Stimulated activated CD4-positive, alpha-beta T cell treated with anti-CD3 and anti-CD28 coated beads, Interleukin-12 subunit alpha, Interleukin-12 subunit beta, amount 100 ng/mL, for 24 hours (primary cell): Measurements from ENCODE around the gene EIF4E1B.
A peak's percentile ranks its signal among the peaks of the same experiment; 100 is the strongest.

Experiments used
- DNase-seq, 2 experiments: peaks; one replicate each; pipeline ENCODE4 v3.0.0-alpha.2; 2020; ENCODE audit warnings: low read depth in 2 of 2

Gene EIF4E1B

DNA sequence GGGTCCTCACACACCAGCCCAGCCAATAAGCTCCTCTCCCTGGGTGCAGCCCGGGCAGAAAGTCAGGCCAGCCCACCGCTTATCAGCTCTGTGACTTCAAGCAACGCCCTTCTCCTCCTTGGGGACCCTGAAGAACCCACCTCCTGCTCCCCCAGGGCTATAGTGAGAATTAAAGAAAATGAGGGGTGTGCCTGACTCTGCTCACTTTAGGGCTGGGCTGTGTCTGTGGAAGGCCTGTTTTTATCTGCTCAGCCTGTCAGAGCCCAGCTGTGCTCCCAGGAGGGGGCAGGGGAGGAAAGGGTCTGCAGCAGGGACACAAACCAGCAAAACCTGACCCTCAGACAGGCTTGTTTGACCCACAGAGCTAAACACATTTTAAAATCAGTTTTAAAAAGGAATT, 24.4 kb upstream of the EIF4E1B start:
- DNase-seq: no peak

DNA sequence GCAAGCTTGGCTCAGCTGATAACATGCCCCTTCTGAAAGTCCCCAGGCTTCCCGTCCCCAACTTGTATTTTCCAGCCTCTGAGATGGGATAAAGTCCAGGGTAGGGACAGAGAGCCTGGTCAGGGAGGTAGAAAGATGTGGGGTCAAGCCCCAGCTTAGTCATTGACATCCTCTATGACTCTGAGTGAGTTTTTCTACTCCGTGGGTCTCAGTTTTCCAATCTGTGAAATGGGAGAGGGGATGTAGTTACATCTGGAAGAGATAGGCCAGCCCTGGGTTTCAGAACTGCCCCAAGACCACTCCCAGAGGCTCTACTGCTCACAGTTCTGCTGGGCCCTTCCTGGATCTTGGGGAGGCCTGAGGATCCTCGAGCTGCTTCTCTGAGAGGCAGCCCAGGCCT, 23.6 kb upstream of the EIF4E1B start:
- no peak for DNase-seq

DNA sequence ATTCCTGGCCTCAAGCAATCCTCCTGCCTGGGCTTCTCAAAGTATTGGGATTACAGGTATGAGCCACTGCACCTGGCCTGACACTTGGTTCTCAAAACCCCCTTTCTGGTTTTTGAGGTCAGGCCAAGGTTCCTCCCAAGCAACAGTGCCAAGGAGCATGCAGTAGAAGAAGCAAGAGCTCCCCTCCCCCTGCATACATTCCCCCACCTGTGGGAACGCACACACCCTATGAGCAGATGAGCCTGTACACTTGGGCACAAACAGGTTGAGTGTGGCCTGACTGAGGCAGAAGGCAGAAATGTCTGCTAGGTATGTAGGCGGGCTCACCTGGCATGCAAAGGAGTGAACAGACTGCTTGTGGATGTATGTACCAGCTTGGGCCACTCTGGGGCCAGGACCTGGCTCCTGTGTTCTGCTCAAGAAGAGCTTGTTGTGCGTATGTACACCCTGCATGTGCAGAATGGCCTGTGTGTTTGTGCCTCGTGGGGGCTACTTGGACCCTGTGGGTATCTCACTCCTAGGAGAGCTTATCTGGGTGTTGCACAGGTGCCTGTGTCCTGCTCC, 22.3 kb upstream of the EIF4E1B start:
- no peak for DNase-seq

DNA sequence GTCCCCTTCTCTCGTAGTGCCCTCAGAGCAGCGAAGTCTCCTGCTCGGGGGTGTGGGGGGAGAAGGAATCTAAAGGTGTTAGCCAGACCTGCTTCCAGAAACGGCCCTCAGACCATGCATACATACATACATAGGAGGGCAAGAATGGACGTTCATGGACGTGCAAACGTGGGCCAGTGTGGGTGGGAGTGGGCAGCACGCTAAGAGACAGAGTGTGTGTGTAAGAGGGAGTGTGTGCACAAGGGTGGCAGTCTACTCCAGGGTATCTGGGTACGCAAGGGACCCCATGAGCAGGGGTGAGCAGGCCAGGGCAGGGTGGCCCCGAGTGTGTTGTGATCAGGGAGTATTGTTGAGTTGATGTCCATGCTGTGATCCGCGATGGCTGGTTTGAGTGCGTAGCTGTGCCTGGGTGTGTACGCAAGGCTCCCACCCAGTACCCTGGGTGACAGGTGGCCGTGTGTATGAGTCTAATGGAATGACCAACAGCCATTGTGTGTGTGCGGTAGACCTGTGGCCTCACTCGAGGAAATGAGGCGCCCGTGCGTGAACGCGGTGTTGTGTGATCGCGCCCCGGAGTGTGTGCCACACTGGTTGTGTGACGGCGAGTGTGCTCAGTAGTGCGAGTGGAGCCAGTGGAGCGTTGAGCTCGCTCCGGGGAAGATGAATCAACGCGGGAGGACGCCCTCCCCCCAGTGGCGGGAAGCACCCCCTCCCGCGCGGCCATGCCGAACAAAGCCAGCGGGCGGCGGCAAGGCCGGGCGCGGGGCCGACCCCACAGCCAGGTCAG, 21.3 kb upstream of the EIF4E1B start:
- DNase-seq: no peak

DNA sequence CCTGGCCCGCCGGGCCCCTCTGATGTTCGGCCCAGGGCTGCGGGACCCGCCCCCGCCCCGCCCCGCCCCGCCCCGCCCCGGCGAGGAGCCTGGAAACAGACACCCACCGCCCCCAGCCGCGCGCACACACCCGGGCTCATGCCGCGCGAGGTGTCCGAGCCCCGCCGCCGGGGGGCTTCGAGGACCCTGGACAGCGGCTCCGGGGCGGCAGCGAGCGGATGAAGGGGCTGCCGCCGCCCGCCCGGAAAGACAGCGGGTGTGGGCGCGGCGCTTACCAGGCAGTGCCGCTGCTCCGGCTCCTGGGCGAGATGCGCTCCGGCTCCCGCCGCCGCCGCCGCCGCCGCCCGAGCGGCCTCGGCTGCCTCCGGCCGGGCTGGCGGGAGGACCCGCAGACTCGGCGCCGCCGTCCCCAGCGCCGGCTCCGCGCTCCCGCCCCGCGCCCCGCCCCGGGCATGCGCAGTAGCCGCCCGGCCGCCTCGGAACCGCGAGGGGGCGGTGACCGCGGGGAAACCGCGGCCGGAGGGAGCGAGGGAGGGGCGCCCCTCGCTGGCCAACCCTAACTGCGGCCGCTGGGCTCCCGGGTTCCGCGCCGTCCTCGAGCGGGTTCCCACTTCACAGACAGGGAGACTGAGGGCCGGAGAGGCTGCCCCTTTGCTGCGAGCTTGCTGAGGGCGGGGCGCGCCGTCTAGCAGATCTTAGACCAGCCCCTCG, 20.6 kb upstream of the EIF4E1B start, which contains the start of gene GPRIN1:
GPRIN1 (minus strand) TSS at position 433 of the 711 bp plus-strand sequence. CDS start 10,322 bp downstream, outside the sequence.
- peak; percentile 29 to 49 for DNase-seq

DNA sequence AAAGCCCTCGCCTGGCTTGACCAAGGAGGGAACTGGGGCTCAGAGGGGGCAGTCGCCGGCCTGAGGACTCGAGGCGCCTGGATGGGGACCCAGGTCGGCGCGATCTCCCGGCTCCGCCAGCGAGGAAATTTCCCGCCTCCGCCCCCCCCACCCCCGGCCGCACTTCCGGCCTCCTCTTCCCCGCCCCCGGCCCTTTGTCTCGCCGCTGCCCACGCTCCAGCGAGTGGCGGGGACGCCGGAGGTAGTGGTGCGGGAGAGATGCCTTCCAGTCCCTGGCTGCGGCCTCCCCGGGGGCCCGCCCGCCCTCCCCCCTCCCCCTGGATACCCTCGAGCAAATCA, 20.1 kb upstream of the EIF4E1B start:
- no peak for DNase-seq

DNA sequence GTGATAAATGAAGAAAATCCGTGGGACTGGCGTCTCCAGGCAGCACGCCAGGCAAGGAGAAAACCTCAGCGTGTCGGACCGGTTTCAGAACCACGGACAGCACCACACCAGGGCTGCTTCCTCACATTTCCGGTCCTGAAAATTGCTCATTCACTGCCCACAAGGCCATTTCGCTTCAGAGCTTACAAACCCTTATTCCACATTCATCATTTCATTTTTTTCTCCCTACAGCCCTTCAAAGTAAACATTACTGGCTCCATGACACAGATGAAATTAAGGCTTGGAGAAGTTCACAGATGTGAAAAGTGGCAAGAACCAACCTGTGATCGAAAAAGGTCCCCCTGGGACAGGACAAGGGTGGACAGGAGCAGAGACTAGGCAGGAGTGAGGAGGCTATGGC, 19.0 kb upstream of the EIF4E1B start:
- DNase-seq: peak in 1 of 2 experiments; percentile 47

DNA sequence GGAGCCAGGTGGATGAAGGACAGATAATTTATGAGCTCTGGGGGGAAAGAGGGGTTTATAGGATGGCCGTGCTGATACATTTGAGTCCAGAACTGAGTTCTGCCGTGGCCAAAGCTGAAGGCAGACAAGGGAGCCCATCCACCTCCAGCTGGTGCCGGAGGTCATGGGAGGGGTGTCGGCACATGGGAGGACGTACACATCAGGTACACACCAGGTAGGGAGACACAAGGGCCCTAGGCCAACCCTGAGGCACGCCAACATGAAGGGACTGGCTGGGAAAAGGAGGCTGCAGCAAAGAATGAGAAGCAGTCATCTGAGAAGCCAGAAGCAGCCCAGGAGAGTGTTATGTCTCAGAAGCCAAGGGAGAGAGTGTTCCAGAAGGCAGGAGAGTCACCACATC, 18.5 kb upstream of the EIF4E1B start:
- DNase-seq: no peak

DNA sequence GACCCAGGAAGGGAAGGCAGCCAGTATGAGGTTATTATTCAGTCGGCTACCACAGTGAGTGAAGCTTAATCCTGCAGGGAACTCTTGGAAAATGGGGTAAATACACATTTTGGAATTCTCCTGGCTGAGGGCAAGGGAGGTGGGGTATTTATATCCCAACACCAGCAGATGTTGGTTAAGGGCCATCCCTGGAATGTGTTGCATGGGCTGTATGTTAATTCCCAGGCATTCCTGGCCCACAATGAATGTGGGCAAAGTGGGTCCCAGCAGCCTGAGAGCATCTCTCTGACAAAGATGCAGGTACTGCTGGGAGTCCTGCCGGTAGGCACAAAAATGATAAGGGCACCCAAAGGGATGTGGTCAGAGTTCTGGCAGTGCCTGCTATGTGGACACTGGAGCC, 17.6 kb upstream of the EIF4E1B start:
- no peak for DNase-seq

DNA sequence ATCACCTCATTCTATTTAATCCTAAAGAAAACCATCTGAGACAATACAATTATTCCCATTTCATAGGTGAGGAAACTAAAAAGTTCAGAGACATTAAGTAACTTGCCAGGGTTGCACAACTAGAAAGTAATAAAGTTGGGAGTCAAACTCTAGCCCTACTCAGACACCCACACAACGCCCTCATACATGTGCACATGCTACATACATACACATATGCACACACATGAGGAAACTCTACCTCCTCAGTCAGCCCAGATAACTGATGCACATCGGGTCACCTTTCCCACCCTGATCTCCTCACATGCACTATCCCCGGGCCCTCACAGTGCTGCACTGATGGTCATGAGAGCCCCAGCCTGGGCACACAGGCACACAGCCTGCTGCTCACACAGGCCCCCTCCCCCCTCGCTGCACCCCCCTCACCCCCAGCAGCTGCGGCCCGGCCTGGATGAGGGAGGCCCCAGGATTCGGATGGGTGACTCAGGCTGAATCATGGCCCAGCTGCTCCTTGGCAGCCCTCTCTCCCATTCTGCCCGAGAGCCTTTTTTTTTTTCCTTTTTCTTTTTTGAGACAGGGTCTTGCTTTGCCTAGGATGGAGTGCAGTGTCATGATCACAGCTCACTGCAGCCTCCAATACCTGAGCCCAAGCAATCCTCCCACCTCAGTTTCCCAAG, 15.5 kb upstream of the EIF4E1B start:
- DNase-seq: no peak

DNA sequence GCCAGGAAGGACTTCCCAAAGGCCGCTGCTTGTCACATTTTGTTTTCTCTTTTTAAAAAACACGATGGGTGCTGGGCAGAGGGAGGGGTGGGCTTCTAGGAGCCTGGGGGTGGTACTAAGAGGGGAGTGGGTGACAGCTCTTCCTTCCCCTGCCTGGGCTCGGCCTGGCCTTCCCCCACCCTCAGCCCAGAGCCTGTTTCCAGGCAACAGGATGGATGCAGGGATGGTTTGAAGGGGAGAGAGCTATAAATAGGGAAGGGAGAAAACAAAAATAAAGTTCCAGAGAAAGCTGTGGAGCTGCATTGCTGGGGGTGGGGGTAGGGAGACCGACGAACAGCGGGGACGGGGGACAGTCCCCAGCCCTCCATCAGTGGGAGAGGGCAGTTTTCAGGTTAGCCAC, 14.0 kb upstream of the EIF4E1B start:
- DNase-seq: no peak

DNA sequence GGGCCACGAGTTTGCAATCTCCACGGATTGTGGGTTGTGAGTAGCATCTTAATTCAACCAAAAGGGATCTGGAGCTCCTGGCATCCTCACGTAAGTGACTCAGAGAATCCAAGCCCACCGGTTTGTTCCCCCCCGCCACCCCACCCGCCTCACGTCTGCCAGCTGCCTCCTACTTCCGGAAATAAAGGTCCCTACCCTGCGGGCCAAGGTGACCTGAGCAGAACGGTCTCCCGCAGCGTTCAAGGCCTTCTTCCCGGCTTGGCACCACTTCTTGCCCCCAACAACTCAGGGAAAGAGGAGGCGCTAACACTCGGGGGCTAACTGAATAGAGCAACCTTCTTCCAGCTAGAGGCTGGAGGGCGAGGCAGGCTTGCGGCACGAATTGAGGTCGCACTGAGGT, 11.7 kb upstream of the EIF4E1B start:
- DNase-seq: no peak

DNA sequence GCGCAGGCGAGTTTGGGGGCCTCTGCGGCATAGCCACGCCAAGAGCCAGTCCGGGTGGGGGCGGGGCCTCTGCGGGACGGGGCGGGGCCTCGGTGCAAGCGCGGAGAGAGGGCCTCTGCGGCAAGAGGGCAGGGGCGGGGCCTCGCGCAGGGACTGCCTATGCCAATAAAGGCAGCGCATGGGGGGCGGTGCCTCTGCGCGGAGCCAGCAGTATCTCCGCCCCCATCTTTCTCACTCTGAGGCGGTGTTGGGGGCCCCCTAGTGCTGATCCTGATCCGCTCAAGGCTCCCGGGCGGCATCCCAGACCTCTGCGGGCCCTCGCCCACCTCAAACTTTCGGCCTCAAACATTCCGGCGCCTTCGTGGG, 11.3 kb upstream of the EIF4E1B start:
- peak; percentile 50 to 81 for DNase-seq

DNA sequence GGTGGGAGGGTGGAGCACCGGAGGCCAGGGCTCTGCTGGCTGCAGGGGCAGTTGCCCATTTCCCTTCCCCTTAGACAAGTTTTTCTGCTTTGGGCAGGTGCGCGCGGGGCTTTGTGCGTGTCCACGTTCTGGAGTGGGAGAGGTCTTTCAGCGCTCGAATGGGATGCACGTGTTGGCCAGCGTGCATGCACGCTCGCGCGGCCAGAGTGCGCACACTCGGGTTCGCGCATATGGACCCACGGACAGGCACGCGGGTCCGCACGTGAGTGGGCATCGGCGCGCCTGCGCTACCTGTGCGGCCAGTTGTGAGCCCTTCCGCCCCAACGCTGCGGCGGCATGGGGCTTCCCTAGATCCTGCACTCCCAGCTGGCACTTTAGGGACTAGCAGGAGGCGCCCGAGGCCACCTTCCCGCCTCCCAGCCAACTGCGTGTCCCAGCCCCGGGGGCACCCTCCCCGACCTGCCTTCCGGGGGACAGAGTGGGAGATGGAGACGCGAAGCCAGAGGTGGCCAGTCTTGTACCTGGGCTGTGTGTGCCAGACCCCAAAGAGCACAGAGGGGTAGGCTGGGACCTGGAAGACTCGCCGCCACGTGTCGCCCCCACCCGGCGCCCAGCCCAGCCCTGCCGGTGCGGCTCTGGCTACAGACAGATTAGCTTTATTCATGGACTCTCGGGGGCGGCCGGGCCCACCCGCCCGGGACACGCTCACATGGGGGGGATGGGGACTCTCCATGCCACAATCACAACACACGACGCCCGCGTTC, 10.7 kb upstream of the EIF4E1B start:
- no peak for DNase-seq

DNA sequence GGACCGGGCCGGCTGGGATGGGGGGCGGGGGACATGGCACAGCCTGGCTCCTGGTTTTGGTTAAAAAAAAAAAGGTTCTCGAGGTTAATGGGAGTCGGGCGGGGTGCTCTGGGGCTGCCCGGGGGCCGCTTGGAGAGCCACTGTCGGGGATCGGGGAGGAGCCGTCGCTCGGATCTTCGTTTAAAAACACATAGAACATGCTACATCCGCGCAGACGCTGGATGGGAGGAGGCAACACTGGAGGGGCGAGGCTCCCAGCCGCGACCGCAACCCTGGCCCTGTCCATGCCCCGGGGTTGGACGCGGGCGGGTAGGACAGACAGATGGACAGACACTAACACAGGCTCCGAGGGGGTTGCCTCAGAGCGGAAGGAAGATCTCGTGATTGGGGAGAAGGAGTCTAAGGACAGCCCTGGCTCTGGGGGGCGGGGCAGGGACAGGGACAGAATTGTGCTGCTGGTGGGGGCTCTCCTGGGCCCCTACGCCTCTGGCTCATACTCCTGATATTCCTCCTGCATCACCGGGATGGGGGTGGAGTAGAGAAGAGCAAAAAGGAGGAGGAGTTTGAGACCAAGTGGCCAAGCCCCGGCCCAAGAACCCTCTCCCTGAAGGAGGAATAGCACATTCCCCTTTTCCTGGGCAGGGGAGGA, 10.0 kb upstream of the EIF4E1B start:
- DNase-seq: no peak

DNA sequence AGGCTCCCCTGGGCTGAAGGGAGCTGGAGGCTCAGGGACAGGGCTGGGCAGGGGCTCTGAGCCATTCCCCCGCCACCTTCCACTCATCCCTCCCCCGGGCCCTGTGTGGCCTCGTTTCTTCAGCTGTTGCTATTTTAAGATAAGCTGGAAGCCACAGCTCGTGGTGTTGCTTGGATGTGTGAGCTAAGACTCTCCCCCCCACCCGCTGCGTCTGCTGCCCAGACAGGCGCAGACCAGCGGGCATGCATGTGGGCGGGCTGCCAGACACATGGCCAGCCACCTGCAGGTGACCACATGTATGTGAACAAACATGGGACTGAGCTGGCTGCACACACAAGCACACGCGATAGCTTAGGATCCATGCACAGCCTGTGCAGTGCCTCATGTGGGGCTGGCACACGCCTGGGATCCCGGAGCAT, 8.8 kb upstream of the EIF4E1B start:
- no peak for DNase-seq

DNA sequence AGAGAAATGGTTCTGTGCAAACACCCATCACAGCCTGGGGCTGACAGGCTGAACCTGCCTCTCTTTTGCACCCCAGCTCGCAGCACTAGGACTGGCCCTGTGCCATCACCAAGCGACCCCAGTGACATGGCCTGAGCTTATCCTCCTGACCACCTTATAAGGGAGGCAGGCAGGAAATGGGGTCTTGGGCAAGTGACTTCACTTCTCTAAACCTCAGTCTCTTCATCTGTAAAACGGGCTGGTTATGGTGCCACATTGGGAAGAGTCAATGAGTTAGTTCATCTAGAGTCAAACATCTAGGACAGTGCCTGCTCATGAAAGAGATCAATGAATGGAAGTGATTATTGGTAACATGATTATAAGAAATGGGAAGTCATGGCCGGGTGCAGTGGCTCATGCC, 6.3 kb upstream of the EIF4E1B start:
- DNase-seq: no peak

DNA sequence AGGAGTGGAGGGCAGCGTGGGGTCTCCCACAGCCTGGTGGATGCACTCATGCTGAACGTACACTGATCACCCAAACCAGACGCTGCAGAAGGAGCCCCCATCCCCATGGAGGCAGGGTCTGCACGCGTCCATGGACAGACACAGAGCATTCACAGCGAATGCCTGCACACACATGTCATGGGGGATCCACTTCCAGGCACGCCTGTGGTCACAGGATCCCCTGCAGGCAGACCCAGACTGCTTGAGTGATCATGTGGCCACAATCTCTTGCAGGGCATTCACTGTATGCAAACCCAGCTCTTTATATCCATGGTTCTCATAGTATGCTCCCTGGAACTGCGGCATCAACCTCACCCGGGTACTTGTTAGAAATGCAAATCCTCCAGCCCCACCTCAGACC, 5.5 kb upstream of the EIF4E1B start:
- no peak for DNase-seq

DNA sequence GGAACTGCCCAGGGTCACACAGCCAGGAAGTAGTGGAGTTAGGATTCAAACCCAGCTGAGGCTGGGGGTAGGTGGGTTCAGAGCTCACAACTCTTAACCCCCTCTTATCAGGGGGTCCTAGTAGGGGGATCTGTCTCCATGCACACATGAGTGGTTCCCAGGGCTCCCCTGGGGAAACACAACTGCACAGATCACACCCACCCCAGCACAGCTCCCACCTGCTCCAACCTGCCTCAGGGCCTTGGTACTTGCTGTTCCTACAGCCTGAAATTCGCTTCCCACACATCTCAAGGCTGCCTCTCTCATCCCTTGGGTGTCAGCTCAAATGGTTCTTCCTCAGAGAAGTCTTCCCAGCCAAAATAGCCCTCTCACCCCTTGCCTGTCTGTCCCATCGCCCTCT, 5.0 kb upstream of the EIF4E1B start:
- DNase-seq: no peak

DNA sequence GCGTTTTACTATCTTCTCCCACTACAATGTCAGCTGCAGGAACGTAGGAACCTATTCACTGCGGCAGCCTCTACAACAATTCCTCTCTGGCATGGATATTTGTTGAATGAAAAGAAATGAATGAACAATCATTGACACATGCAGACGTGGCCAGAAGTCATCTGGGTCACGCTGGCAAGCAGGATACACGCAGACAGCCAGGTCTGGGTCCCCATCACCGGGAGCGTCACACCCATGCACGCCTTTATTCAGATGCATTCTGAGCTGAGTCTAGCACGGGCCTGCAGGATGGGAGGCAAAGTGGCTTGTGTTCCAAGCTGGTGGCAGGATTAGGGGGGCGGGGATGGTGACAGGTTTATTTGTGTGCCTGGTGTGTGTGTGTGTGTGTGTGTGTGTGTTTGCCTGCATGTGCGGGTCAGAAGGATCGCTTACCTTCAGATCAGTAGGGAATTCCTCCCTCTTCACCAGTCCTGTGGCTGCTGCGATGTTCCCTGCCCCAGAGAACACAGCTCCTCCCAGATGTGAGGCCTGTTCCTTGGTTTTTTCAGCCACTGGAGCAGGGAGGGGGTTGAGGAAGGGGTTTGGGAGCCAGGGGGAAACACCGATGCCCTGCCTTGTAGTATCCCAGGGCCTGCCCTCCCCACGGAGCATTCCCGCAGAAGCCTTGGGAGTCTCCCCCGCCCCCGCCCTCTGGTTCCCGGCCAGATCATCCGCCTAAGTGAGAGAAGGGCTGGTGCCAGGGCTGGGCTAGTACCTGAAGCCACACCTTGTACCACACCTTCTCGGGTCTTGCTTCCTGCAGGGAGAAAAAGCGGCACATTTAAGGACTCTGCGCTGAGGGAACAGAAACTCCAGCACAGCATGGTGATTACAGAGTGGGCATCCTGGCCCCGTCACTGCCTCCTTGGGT, 4.3 kb upstream of the EIF4E1B start:
- no peak for DNase-seq
